ENCODE data around the gene CERS1.

Gene CERS1

GRCh38 chr19:18839465-18840287 lies 56.3 kb downstream of the CERS1 start:
- DNase-seq (ENCODE audit: low spot score) = no peak

GRCh38 chr19:18834644-18834984 lies 61.3 kb downstream of the CERS1 start:
- DNase-seq (ENCODE audit: low spot score) = no peak

- DNase-seq (ENCODE audit: low spot score) = no peak
These were observed 61.9 kb downstream of the CERS1 start for GRCh38 chr19:18833849-18834643.

GRCh38 chr19:18833141-18833476 lies 62.8 kb downstream of the CERS1 start:
- no peak for DNase-seq (ENCODE audit: low spot score)

GRCh38 chr19:18832306-18833140 lies 63.4 kb downstream of the CERS1 start:
- no peak for DNase-seq (ENCODE audit: low spot score)

GRCh38 chr19:18831524-18832305 lies 64.2 kb downstream of the CERS1 start, which contains the start of gene UPF1:
TSS of gene UPF1 (plus strand) at chr19:18831959. CDS start at chr19:18832210, 251 bp downstream.
- DNase-seq (ENCODE audit: low spot score) = peak; percentile 88

GRCh38 chr19:18830488-18830887 lies 65.5 kb downstream of the CERS1 start:
- no peak for DNase-seq (ENCODE audit: low spot score)

GRCh38 chr19:18828786-18829185 lies 67.2 kb downstream of the CERS1 start:
- no peak for DNase-seq (ENCODE audit: low spot score)

Data from kidney capillary endothelial cell (primary cell).